Activated effector memory CD4-positive, alpha-beta T cell treated with anti-CD3 and anti-CD28 coated beads, Interleukin-2, amount 50 U/mL, for 16 hours (primary cell): ENCODE results near the gene AHDC1.
A peak's percentile ranks its signal among the peaks of the same experiment; 100 is the strongest.
"Not testable (repeated sequence)": the region's sequence is repeated elsewhere in the genome, so short reads cannot be mapped to it uniquely, and the experiment has no call there.

Experiments used
- DNase-seq: peaks from one replicate; pipeline ENCODE4 v3.0.0-alpha.2; 2020

Gene AHDC1

DNA sequence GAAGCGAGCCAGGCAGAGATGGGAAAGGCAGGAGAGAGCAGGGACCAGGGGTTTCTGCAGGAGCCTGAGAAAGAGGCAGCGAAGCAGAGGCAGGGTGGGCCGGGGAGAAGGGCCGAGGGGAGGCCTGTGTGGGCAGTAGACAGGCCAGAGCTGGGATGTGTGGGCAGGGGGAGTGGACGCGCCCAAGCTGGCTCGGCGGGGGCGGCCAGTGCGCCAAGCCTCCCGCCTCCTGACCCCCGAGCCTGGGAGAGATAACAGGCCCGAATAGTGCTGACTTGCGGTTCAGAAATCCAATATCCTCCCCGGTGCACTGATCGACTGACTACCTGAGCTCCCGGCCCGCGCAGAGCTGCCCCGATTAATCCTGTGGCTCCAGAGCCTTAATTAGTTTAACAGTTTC lies 41.9 kb downstream of the AHDC1 start:
- DNase-seq, result no peak

- DNase-seq, result no peak
Observed at GRCh38 chr1:27561124-27561899, 42.6 kb downstream of the AHDC1 start.

GRCh38 chr1:27560268-27561123 lies 43.4 kb downstream of the AHDC1 start:
- DNase-seq, result no peak

- DNase-seq, result no peak
Observed at GRCh38 chr1:27559466-27560030, 44.4 kb downstream of the AHDC1 start.

DNA sequence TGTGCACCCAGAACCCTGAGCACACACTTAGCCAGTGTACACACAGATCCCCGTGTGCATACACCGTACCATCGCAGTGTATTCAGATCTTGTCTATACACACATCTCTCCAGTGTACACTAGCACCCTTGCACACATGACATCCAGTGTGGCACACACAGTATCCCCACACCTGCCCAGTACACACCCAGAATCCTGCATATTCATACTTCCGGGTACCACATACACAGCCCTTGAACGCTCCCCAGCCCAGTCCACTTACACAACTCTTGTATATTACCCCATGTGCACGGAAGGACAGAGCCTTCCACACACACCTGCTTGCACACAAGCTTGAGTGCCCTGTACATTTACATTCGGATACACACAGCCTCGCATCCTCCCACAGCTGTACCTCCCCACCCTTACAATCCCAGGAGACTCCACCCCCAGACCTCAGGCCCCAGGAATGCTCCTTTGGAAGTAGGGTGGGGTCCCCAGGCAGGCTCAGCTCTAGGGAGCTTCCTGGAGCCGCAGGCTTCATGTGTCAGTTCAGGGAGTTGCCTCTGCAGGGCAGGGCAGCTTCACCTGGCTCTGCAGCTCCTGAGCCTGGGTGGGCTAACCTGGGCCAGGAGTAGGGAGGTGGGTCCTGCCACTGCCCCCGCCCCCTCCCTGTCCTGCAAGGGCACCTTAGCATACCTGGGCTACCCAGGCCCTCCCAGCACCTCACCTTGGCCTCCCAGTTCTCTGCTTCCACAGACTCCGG lies 46.2 kb downstream of the AHDC1 start:
- no peak for DNase-seq

DNA sequence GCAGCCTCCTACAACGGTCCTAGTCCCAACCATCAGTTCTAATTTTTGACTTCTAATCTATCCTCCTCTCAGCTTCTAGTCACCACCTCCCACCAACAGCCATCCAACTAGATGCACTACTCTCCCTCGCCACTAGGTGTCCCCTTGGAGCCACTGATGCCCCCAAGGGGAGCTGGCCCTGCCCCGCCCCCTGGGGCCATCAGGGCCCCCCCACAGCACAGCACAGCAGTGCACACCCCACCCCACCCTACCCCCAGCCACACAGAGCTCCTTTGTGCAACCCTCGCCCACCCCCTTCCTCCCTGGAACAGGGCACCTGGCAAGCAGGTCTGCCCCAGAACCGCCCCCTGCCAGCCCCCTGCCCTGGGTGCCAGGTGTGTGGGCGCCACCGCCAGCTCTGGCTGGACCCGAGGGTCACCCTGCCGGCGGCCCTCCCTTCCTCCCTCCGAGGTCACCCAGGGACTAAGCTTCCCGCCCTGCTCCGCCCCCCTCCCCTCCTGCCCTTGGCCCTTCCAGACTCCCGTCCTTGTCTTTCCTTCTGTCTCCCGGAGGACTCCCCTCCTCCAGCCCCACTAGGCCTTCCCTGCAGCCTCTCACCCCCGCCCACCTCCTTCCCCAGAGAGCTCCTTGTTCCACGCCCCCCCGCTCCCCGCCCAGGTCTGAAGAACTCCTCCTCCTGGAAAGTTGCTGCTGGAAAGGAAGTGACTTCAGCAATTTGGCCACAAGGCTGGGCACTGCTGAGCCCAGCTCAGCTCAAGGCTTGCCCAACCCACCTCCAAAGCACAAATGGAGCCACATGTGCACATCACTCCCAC lies 47.0 kb downstream of the AHDC1 start:
- DNase-seq, result peak; percentile 89

GRCh38 chr1:27556435-27556780 lies 47.5 kb downstream of the AHDC1 start:
- no peak for DNase-seq

GRCh38 chr1:27555700-27556424 lies 48.1 kb downstream of the AHDC1 start:
- no peak for DNase-seq

GRCh38 chr1:27554759-27555699 lies 48.9 kb downstream of the AHDC1 start:
- no peak for DNase-seq

GRCh38 chr1:27554293-27554692 lies 49.7 kb downstream of the AHDC1 start:
- no peak for DNase-seq

- not testable (repeated sequence) for DNase-seq
Observed at GRCh38 chr1:27553823-27554222, 50.1 kb downstream of the AHDC1 start.

DNA sequence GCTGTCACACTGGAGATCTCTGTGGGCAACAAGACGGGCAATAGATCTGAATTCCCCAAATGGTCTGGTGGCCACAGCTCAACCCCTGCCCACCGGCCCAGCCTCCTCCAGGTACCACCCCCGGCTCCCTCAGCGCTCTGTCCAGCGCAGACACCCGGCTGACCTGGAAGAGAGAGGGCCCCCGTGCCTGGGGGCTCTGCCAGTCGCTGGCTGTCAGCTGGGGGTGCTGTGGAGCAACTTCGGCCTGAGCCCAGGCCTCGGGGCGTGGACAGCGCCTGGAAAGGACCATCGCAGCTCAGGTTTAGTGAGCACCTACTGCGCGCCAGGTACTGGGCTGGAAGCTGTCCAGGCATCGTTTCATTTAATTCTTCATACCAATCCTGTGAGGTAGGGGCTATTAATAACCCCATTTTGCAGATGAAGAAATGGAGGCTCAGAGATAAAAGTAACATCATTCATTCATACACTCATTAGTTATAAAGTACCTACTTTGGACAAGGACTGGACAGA lies 51.0 kb downstream of the AHDC1 start:
- DNase-seq, result no peak

GRCh38 chr1:27551953-27552312 lies 52.0 kb downstream of the AHDC1 start:
- no peak for DNase-seq

DNA sequence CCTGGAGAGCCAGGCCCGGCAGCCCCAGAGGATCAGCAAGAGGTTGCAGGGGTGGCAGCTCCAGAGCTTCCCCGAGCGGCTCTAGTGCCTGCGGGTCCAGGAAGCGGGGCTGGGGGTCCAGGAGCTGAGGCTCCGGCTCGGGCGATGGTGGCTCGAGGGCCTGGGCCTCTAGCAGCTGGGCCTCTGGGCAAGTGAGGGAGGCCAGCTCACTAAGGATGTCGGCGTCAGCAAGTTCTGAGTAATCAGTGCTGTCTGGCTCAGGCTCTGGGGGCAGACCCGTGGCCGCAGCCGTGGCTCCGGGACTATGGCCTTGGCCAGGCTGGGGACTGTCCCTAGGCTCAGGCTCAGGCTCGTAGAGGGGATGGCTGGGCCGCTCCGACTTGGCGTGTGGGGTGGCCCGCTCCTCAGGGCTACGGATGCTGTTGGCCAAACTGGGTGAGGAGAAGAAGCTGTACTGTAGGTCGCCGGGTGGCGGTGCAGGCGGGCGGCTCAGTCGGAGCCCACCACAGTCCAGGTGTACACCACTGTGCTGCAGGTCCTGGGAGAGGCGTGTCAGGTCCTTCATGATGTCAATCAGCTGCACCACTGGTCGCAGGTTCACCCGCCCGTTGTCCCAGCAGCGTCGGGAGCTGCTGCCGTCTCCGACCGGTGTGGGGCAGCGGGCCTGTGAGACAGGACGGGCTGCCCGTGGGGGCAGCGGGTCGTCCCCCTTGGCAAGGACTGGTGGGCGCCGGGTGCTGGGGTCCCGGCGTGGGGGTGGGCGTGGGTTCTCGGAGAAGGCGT lies 52.6 kb downstream of the AHDC1 start:
- no peak for DNase-seq

- no peak for DNase-seq
Observed at GRCh38 chr1:27550510-27551169, 53.3 kb downstream of the AHDC1 start.

GRCh38 chr1:27549807-27550408 lies 54.0 kb downstream of the AHDC1 start:
- no peak for DNase-seq

GRCh38 chr1:27548858-27549719 lies 54.9 kb downstream of the AHDC1 start:
- DNase-seq, result no peak
